NCI-H2081 treated with DMSO at 0.1 percent for 48 hours (cell line): Measurements from ENCODE around the gene PBX1.
"Not testable (repeated sequence)": the region's sequence is repeated elsewhere in the genome, so short reads cannot be mapped to it uniquely, and the experiment has no call there.

ENCODE experiments used
- DNase-seq: peaks from one replicate; lab custom pipeline; 2025; lab: John Stamatoyannopoulos, UW

PBX1 gene

DNA sequence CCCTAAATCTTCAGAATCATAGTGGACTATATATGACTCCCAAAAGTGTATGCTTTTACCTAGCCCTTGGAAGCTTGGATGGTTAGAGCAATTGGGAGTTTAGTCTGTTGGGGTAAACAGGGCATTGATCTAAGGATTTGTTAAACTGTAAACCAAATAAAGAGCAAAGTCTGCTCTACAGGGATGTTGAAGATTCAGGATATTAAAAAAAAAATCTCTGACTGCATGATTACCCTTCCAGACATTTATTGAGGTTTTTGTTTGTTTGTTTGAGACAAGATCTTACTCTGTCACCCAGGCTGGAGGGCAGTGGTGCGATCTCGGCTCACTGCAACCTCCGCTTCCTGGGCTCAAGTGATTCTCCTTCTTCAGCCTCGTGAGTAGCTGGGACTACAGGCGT is 31.6 kb downstream of the PBX1 start:
- no peak for DNase-seq

DNA sequence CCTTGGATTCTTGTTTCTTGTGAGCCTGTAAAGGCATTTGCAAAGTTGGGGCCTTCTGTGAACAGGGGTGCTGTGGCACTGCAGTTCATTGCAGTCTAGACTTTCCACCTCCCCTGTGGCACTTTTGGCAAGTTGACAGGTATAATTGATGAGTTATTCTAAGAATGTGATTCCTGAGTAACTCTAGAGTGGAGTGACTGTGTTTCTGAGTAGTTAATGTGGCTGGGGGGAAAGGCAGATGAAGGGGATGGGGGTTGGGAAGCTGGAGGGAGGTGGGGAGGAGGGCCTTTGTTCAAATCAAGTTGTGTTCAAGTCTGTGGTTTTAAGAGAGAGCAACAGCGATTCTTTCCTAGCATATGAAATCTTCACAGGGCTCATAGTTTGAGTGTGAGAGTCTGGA is 32.9 kb downstream of the PBX1 start:
- DNase-seq: no peak

DNA sequence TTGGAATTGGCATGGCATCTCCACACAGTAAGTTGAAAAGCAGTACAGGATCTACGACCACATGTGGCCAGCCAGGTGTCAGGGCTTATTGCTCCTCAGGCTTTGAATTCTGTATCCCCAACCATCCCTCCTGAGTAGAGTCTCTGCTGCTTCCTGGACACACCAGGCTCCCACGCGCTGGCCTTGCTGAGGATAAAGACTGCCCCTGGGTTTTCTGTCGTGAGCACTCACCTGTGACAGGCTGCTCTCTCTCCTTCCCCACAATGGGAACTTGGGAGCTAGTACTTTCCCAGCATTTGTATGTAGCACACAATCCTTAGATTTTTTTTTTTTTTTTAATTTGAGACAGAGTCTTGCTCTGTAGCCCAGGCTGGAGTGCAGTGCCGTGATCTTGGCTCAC is 33.6 kb downstream of the PBX1 start:
- DNase-seq: no peak

DNA sequence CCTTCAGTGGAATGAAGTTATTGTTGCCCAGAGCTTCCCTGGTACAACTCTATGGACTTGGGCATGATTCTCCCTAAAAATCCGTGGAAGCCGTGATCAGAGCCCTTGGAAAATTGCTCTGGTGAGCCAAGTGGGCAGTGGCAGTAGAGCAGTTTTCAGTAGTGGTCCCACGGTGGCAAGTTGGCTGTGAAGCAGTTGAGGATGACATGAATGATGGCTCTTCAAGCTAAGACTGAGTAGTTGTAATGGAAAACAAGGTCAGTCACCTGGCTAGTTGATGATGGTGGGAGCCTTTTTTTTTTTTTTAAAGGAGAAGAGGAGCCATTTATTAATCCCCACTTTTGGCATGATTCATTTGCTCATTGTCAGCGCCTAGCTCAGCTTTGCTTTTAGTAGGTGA is 36.2 kb downstream of the PBX1 start:
- no peak for DNase-seq

DNA sequence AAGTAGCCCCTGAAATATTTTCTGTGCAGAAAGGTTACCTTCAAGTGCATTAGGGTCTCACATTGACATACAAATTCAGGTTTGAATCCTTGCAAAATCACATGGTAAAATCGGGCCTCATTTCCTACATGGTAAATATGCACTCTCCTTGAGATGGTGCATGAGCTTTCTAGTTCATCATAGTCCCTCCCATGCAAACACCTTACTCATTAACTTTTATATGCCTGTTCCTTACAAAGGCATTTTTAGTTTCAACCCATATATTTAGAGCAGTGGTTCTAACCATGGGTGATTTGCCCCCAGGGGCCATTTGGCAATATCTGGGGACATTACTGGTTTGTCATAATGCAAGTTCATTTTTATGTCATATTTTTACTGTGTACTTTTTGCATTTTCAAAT is 37.2 kb downstream of the PBX1 start:
- DNase-seq: no peak

DNA sequence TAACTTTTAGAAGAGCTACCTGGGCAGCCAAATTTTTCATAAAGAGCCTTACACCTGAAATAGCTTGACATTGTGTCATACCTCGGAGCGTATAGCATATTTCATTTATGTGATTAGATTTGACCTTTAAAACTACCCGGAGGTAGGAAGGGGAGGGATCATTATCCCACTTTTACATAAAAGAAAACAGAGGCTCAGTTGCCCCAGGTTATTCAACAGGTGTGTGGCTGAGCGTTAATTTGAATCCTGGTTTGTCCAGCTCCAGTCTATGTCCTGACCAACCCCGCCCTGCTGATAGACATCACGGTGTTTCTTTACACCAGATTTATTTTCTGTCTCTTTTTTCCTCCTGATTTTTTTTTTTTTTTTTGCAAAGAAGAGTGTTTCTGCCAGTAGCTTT is 39.7 kb downstream of the PBX1 start:
- no peak for DNase-seq

DNA sequence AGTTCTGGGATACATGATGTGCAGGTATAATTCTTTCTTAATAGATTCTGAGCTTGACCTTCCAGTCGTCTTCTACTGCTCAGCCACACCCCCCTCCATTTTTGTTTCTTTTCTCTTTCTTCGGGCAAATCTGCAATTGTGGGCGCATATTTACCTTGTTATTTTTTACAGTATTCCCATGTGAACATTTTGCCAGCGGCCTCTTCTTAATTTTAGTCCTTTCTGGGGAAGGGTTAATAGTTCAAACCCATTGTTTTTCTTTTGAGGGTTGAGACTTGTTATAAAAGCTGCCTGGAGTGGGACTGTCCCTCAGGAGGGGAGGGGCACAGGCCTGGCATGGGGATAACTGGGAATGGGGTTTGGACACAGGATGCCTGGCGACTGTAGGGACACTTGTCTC is 40.3 kb downstream of the PBX1 start:
- no peak for DNase-seq

DNA sequence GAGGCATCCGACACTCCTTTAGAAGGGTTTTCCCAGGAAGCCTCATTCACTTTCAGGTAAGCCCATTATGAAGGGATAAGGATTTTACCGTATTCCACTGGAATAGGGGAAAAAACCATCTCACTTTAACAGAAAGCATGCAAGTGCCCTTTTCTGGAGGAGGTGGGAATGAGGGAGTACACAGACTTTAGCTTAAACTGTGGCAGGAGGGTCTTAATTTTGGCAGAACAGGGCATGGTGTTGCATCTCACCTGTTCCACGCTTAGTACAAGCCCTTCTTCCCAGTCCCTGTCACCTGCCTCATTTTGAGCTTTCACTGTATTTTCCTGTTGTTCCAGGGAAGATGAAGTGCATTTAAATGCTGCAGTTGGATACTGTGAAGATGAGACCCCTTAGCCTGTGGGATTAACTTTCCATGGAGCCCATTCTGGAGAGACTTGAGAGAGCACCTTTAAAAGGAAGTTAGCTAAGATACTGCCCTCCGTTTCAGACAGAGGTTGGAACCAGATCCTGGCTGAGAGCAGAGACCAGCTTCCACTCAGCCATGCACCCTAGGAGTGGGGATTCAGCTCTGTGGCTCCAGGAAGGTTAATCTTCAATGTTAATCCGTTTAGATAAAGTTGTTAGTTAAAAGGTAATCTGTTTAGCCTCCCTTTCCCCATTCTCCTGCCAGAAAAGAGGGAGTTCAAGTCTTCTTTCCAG is 42.6 kb downstream of the PBX1 start:
- no peak for DNase-seq

DNA sequence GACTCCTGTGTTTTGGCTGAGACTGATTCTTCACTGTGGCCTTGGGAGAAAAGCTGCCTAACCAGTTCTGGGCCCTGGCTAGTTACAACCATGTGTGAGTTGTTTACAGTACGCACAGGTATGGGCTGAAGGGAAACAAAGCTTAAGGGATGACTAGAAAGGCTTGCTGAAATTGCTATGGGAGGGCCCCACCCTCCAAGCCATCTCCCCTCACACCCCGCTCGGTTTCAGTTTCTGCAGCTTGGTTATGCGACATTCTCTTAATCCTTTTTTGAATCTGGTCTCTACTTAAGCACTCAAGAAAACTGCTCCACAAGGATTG is 43.1 kb downstream of the PBX1 start:
- no peak for DNase-seq

DNA sequence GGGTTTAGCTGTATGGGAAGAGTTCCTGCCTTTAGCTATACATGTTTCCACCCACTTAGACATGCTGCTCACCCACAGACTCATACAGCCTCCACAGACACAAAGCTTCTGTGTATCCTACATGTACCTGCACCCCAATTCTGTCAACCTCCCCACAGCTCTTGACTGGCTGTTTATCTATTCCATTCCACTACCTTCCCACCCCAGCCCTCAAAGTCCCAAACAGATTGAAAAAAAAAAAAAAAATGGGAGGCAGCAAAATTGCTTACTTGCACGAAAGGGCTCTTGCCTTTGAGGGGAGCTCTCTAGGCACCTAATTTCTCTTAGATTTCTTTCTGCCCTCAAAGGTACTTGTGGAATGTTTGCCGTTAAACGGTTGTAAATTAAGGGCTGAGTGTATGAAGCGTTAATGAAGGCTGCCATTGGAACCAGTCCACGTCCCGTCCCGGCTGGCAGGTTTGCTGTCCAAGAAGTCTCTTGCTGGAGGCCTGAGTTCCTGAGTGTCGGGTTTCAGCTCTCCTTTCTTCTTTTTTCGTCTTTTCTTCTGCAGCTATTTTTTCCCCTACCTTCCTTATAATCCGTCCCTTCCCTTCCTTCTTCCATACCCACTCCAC is 43.6 kb downstream of the PBX1 start:
- DNase-seq: no peak

DNA sequence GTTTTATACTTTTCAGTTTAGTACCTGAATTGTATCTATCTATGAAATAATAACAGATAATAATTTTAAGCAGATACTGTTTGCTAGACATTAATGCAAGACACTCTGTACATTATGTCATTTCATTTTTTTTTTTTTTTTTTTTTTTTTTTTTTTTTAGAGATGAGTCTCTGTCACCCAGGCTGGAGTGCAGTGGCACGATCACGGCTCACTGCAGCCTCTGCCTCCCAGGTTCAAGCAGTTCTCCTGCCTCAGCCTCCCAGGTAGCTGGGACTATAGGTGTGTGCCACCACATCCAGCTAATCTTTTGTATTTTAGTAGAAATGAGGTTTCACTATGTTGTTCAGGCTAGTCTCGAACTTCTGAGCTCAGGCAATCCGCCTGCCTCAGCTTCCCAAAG is 44.8 kb downstream of the PBX1 start:
- DNase-seq: not testable (repeated sequence)

DNA sequence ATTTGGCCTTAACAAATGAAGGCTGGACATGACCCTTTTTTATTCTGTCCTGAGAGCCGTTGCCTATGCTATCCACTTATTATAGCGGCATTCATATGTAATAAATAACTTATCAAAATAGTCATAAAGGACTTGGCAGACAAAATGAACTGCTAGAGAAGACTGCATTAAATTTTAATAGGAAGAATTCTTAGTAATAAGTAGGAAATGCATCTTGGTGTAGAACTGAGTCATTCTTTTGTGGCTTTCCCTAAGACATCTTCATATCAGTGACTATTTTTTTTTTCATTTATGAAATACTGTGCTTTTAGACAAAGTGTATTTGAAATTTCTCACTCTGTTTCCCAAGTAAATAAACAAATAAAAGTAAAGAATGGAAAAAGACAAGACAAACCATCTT is 45.6 kb downstream of the PBX1 start:
- DNase-seq: no peak

DNA sequence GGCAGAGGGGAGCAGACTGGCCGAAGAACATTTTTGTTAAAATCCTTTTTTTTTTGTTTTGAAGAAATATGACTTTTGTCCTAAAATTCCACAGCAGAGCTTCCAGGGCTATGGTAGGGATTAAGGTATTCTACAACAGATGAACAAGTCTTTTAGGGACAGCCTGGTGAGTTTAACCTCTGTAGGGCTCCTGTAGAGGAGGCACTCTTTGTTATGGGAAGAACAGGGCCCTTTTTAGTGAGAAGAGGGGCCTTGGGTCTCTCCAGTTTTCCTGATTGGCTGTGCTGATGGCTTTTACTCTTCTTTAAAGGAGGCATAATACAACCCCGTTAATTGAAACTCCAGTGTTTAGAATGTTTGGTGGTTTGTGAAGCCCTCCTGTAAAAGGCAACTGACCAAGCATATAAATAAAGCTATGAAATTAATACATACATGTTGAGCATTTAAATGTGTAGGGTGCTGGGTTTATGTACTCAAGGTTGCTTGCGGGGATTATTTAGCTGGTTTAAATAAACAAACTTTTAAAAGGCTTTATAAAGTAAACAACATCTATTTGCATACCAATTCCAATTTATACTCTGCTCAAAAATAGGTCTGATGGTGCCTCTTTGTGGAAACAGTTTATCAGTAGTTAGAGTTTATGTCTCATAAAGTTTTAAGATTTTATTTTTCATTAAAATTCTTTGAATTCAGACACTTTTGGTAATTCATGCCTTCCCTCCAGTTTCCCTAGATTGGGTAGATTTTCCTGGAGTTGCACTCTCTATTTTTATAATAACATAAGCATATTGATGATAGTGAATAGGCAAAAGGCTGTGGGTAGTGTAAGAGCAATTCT is 46.5 kb downstream of the PBX1 start:
- no peak for DNase-seq

DNA sequence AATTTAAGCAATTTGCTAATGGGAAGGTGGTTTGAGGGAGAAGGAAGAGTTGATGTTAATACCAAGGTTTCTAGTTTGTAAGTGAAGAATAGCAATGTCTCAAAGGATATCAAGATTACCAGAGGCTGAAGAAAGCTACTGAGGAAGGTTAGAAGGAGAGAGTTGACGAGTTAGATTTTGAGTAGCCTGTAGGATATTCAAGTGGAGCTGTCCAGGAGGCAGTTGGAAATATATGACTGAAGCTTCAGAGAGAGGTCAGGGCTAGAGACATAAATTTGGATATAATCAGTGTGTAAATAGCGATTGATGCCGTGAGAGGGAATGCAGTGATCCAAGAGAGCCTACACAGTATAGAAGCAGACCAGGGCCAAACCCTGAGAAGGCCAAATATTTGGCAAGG is 48.4 kb downstream of the PBX1 start:
- no peak for DNase-seq

DNA sequence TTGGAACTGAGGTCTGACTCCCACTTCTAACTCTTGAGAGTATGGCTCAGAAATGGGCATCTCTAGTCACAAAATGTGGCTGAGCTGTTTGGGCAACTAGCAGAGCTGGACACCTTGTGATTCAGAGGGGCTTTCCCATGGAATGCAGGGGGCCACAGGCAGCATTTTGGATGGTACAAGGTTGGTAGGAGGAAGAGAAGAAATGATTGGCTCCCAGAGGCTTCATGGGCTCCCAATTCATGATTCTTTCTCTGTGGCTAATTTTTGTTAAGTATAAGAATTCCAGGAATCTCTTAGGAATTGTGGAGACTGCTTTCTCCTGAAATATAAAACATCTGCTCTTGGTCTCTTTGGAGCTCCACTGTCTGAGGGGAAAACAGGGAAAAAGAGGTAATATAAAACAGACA is 49.7 kb downstream of the PBX1 start:
- DNase-seq: no peak

DNA sequence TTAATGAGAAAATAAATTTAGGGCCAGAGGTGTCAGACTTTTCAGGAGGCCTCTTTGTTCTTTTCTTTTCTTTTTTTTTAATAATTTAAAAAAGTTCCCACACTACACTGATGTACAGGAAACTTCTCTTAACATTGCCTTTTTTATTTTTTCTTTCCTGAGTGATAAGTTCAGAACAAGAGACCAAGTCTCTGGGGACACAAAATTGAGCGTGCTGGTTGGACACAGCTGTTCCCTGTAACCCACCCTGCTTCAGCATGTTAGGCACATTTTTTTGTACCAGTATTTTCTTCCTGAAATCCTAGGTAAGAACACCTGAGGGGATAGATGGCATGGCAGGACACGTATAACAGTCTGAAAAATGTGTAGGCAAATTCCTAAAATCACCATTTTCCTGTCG is 50.1 kb downstream of the PBX1 start:
- no peak for DNase-seq

DNA sequence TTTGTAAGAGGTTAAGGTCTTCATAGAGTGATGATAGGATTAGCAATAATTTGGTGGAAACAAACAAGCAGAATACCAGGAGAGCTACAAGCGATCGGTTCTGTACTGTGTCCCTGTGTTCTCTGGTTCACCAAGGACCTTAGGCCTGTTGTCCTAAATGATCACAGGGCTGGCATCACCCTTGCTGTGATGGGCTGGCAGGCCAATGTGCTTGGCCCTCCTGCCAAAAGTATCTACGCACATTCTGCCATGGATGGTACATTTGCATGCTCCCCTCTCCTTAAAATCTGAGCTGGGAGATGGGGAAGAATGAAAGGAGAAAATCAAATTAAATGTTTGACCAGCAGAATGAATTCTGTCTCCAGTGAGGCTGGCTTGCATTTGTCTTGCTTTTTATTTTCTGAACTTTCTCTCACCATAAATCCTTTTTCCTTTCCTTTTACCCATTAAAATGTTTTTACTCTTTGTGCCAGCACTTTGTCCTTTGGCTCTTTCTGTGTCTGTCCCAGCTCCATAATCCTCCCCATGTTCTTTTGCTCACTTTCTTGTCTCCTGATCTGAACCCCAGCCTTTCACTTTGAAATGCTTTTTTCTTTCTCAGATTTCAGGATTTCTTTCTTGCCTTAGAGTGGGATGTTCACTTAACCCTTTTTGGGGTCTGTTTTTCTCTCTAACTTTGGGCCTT is 51.7 kb downstream of the PBX1 start:
- DNase-seq: no peak

DNA sequence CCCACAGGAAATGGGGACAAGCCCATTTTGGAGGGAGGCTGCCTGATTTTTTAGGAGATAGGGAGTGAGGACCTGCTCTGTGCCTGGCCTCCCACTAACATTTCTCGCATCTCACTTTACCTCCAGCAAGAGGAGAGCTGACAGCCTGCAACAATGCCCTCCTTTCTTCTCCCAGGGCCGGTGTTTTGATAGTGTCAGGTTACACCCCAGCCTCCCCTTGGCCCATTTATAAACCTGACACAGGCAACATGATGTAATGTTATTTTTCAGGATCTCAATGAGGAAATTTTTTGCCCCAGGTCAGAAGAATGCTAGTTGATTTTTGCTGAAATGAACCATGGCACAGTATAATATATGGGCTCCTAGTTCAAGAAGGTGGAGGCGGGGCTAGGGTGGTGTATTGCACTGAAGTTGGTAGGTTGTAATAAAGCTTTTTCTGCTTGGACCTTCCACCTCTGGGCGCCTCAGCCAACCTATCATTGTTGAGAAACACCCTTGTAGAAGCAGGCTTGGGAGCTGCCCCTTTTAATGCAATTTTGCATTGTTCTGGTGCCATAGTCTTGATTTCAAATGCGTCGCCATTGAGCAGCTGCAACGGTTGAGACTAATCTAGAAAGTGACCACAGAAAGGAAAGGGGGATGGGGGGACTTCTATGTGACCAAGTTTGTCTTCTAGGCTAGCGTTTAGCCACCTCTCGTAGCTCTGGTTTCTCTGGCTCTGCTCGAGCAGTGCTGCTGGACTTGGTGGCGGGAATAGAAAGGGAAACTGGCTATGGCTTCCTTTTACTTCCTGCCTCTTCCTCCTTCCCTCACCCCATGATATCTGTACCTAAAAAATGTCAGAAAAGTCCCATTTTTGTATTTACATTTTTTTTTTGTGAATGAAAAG is 53.0 kb downstream of the PBX1 start:
- peak; percentile 73 for DNase-seq

DNA sequence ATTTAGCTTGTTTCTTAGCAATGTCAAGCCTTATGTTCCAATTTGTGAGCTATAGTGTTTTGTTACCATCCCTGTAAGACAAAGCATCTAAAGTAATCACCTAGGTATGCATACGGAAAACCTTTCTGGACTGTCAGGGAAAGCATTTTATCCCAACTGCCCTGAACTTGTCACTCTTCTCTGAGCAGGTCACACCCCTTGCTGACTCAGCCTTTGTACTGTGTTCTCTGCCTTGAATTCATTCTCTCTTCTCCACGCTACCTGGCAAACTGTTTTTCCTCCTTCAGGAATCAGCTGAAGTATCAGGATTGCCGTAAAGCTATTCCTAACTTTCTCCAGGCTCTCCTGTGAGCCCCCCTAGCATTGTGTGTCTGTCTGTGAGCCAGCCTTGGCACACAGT is 54.2 kb downstream of the PBX1 start:
- no peak for DNase-seq

DNA sequence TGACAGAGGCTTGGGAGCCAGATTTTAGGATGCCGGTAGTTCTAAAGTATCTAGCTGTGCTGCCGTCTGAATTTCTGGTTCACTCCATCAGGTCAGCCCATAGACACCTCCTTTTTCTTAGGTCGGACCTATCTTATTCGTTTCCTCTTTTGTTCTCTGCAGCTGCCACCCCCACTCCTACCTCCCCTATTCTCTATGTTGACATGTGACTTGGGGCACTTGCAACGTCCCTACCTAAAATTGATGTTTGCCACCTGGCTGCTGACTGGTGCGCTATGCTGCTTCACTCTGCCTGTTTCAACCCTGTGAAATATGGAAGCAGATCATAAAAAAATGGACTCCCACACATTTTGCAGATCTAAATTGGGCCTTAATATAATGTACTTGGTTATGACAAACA is 55.3 kb downstream of the PBX1 start:
- DNase-seq: no peak

DNA sequence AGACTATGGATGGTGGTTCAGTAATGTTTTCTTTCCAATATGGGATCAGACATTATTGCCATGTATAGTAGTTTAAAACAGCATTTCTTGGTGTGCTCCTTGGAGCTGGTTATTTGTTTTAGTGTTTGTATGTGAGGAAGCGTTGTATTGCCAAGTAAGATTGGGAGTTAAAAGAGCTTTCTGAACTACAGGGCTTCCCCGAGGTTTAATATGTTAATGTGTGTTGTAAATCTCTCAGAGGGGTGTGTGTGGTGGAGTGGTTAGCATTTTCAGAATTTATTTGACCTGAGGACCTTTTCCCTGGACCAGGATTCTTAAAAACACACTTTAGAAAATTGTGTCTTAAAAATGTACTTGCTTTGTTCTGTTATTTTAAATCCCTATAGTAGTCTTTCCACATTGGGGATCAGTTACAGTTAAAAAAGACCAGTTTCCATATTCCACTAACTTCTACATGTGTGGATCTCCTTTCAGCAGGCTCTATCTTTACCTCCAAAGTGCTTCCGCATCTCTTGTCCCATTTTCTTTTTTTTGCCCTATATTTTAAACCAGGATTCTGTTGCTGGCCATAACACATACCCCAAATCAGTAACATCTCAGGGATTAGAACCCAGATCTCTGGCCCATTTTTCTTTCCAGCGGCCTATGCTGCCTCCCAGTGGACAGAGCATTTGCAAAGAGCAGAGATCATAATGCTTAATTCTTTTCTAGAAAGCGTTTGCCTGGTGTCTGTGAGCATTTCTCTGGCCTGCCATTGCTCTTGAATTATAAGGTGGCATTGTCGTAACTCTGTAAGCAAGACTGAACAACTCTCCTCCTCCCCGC is 58.6 kb downstream of the PBX1 start:
- DNase-seq: no peak
